SU-DHL-6 (cell line): ENCODE results near the gene WNT9A.

Source experiments
- CTCF ChIP-seq: fragments of 200-600 bp; sonication (generic); IDR thresholded peaks from one replicate; pipeline ENCODE4 v1.5.1; 2017; ENCODE audit warnings: antibody characterized with exemption, mild to moderate bottlenecking, low read length, moderate library complexity; ENCODE audit not compliant: insufficient read depth, poor library complexity, severe bottlenecking
- EZH2phosphoT487 ChIP-seq: fragments of 200-600 bp; sonication (generic), shearing (Covaris generic); conservative IDR thresholded peaks from 2 replicates; pipeline ENCODE4 v1.6.1; 2018; ENCODE audit warnings: mild to moderate bottlenecking, antibody characterized with exemption, low read length, moderate library complexity, mixed read lengths

- no peak for TF ChIP-seq CTCF
- TF ChIP-seq EZH2phosphoT487, result no peak
Observed at GRCh38 chr1:227921461-227922185, 26.1 kb downstream of the WNT9A start.
